GM18511 (cell line): Measurements from ENCODE around the gene PNPLA6.
"Not testable (repeated sequence)": the region's sequence is repeated elsewhere in the genome, so short reads cannot be mapped to it uniquely, and the experiment has no call there.

ENCODE experiments used
- ATAC-seq: cut with Tn5 transposase; IDR thresholded peaks from one replicate; pipeline ENCODE4 v1.9.1; 2021; ENCODE audit warnings: mild to moderate bottlenecking, moderate library complexity; ENCODE audit not compliant: unreplicated experiment

PNPLA6 gene

GRCh38 chr19:7529610-7530490 is 5.7 kb upstream of the PNPLA6 start:
- ATAC-seq: no peak

GRCh38 chr19:7533281-7533885 is 2.1 kb upstream of the PNPLA6 start:
- no peak for ATAC-seq

- ATAC-seq: no peak
Measured at GRCh38 chr19:7533925-7534480, 1.5 kb upstream of the PNPLA6 start.

GRCh38 chr19:7534531-7535046 is 928 bp upstream of the PNPLA6 start:
- no peak for ATAC-seq

GRCh38 chr19:7535998-7536695 is 630 bp downstream of the PNPLA6 start:
- peak; percentile 3 for ATAC-seq

- not testable (repeated sequence) for ATAC-seq
Measured at GRCh38 chr19:7538990-7539389, 3.5 kb downstream of the PNPLA6 start.

- ATAC-seq: no peak
Measured at GRCh38 chr19:7539827-7540425, 4.4 kb downstream of the PNPLA6 start.

- no peak for ATAC-seq
Measured at GRCh38 chr19:7540761-7541474, 5.4 kb downstream of the PNPLA6 start.

- no peak for ATAC-seq
Measured at GRCh38 chr19:7541475-7541824, 5.9 kb downstream of the PNPLA6 start.

- ATAC-seq: no peak
Measured at GRCh38 chr19:7541828-7542443, 6.4 kb downstream of the PNPLA6 start.

GRCh38 chr19:7542556-7543348 is 7.2 kb downstream of the PNPLA6 start:
- ATAC-seq: no peak

- ATAC-seq: no peak
Measured at GRCh38 chr19:7544626-7545025, 9.1 kb downstream of the PNPLA6 start.

- no peak for ATAC-seq
Measured at GRCh38 chr19:7545300-7545699, 9.8 kb downstream of the PNPLA6 start.

- ATAC-seq: no peak
Measured at GRCh38 chr19:7545904-7546303, 10.4 kb downstream of the PNPLA6 start.

- ATAC-seq: no peak
Measured at GRCh38 chr19:7547159-7547558, 11.6 kb downstream of the PNPLA6 start.

- ATAC-seq: no peak
Measured at GRCh38 chr19:7549429-7550148, 14.1 kb downstream of the PNPLA6 start.

GRCh38 chr19:7550169-7550770 is 14.8 kb downstream of the PNPLA6 start:
- no peak for ATAC-seq
